Gastroesophageal sphincter (tissue), 4 donors: ENCODE measurements around the gene TBC1D9. TPM values are rescaled to one million over a fixed set of nuclear protein-coding genes. Genes with fewer than 3 reads are reported as not detected.
A peak's percentile ranks its signal among the peaks of the same experiment; 100 is the strongest.

ENCODE experiments used
- ATAC-seq: fragments of 150-250 bp; one replicate; pipeline ENCODE4 v1.9.1; 2016; ENCODE audit warnings: mild to moderate bottlenecking, moderate library complexity
- H3K27ac ChIP-seq, 4 donors: fragments of 200-600 bp; sonication (generic) in 3 of 4; 1 replicate in 3 of 4; 2 replicates in 1 of 4; pipeline ENCODE4 v1.5.1; 2016 to 2019
- H3K27me3 ChIP-seq: fragments of 200-600 bp; sonication (generic); one replicate; pipeline ENCODE4 v1.5.1; 2019
- H3K36me3 ChIP-seq, 2 donors: fragments of 200-600 bp; sonication (generic); one replicate each; pipeline ENCODE4 v1.5.1; 2019; ENCODE audit warnings: control low read depth in 1 of 2
- H3K4me1 ChIP-seq, 3 donors: fragments of 200-600 bp; sonication (generic); 1 replicate in 2 of 3; 2 replicates in 1 of 3; pipeline ENCODE4 v1.5.1; 2016 to 2019; ENCODE audit warnings: control low read depth in 2 of 3
- H3K4me3 ChIP-seq, 2 donors: fragments of 200-600 bp; sonication (generic); one replicate each; pipeline ENCODE4 v1.5.1; 2019; ENCODE audit warnings: mild to moderate bottlenecking in 1 of 2, moderate library complexity in 1 of 2
- H3K9me3 ChIP-seq, 3 donors: fragments of 200-600 bp; sonication (generic); one replicate each; pipeline ENCODE4 v1.5.1; 2017 to 2019; ENCODE audit warnings: control low read depth in 2 of 3
- CTCF ChIP-seq, 4 experiments: fragments of 200-600 bp in 2 of 4; fragments of 450-650 bp in 2 of 4; sonication (generic) in 1 of 4; IDR thresholded peaks; one replicate each; pipeline ENCODE4 v1.5.1; 2017 to 2019; ENCODE audit warnings: antibody characterized with exemption in 4 of 4, mild to moderate bottlenecking in 2 of 4, moderate library complexity in 2 of 4
- EP300 ChIP-seq: sonication (generic); formaldehyde crosslinking; IDR thresholded peaks from one replicate; pipeline ENCODE4 v1.6.1; 2017; ENCODE audit warnings: antibody characterized with exemption, mild to moderate bottlenecking
- POLR2A ChIP-seq, 2 donors: fragments of 450-650 bp; IDR thresholded peaks; one replicate each; pipeline ENCODE4 v1.6.1; 2017; ENCODE audit warnings: antibody characterized with exemption in 2 of 2, mild to moderate bottlenecking in 2 of 2, moderate library complexity in 1 of 2
- POLR2AphosphoS5 ChIP-seq: sonication (generic); formaldehyde crosslinking; IDR thresholded peaks from one replicate; pipeline ENCODE4 v1.6.1; 2017; ENCODE audit warnings: antibody characterized with exemption
- WGBS, 2 donors: methylation state at CpG; one replicate each; pipeline ENCODE4 v1.1.5; 2018; ENCODE audit warnings: low coverage in 1 of 2; 5-methylcytosine and 5-hydroxymethylcytosine counted together
- total RNA-seq, 4 donors: library from RNA; depleted of rRNA; stranded (reverse); fragments of >200 nt; gene quantifications; one replicate each; pipeline ENCODE4 v1.1.0, GENCODE V29; 2016

TBC1D9 gene
- total RNA-seq, 4 donors from 2014 or later: 10.9 to 23.8 (median 16.6) TPM

- 85 to 100% methylated on average over 2 of the region's 2 CpGs for WGBS, 2 donors
- ATAC-seq: no peak
Measured at GRCh38 chr4:140628016-140628415, 128.2 kb downstream of the TBC1D9 start.

DNA sequence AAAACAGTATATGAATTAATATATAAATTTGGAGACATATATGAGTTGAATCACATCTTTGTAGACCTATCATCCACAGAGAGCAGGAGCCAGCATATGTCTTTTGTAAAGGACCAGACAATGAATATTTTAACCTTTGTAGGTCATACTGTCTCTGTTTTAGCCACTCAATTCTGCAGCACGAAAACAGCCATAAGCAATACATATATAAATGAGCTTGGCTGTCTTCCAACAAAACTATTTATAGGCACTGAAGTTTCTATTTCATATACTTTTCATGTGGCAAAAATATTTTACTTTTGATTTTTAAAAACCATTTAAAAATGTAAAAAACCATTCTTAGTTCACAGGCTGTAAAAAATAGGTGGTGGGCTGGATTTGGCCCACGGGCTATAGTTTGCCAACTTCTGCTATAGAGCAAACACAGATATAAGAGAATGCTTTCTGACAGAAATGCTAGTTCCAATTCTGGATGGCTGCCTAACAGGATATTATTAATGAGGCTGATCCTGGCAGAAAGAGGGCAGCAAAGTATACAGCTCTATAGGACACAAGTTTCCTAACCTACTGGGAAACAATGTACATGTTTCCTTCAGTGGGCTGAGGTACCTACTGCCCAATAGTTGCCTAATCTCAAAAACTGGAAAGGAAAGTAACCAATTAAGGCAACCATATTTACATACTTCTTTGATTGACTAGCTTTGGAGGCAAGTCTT is 129.4 kb downstream of the TBC1D9 start:
- 46 to 61% methylated on average over 2 of the region's 2 CpGs for WGBS, 2 donors
- H3K4me3 ChIP-seq: no peak overlapping the region
- H3K4me1 ChIP-seq: no peaks in the 10 kb centered on the region
- ATAC-seq: no peak
- no peaks in the 10 kb centered on the region for H3K27me3 ChIP-seq
- H3K27ac ChIP-seq: no peak overlapping the region
- no peaks in the 10 kb centered on the region for H3K9me3 ChIP-seq
- H3K36me3 ChIP-seq: peaks cover 0 to 60% of the 10 kb centered on the region in 2 donors
- TF ChIP-seq EP300: no peak
- no peak for TF ChIP-seq CTCF (IDR thresholded peaks at IDR 0.05)
- no peak for TF ChIP-seq POLR2AphosphoS5
- TF ChIP-seq POLR2A (IDR thresholded peaks at IDR 0.05): no peak

More at GRCh38 chr4:140628016-140628415, 128.2 kb downstream of the TBC1D9 start:
- no peaks in the 10 kb centered on the region for H3K9me3 ChIP-seq
- H3K4me1 ChIP-seq: no peaks in the 10 kb centered on the region
- H3K27me3 ChIP-seq: no peaks in the 10 kb centered on the region
- peaks cover 0 to 56% of the 10 kb centered on the region in 2 donors for H3K36me3 ChIP-seq
- no peak for TF ChIP-seq CTCF (IDR thresholded peaks at IDR 0.05)
- no peak for TF ChIP-seq POLR2A (IDR thresholded peaks at IDR 0.05)
- TF ChIP-seq EP300: no peak
- TF ChIP-seq POLR2AphosphoS5: no peak
- no peak overlapping the region for H3K4me3 ChIP-seq
- H3K27ac ChIP-seq: no peak overlapping the region

GRCh38 chr4:140622333-140622958 is 133.7 kb downstream of the TBC1D9 start:
- Histone ChIP-seq H3K4me1 (no peaks in the 10 kb centered on the region), H3K36me3 (peaks cover 0 to 51% of the 10 kb centered on the region in 2 donors), H3K27ac (no peak overlapping the region), H3K27me3 (no peaks in the 10 kb centered on the region), H3K9me3 (no peaks in the 10 kb centered on the region), H3K4me3 (no peak overlapping the region)
- ATAC-seq: peak; percentile 22
- 76 to 100% methylated on average over 1 to 5 of the region's 33 CpGs for WGBS, 2 donors
- TF ChIP-seq CTCF (IDR thresholded peaks at IDR 0.05) (no peak), POLR2A (IDR thresholded peaks at IDR 0.05) (no peak), EP300 (no peak), POLR2AphosphoS5 (no peak)

GRCh38 chr4:140621161-140621560 is 135.0 kb downstream of the TBC1D9 start:
- WGBS, 2 donors: 80 to 90% methylated on average over 3 of the region's 3 CpGs
- H3K36me3 ChIP-seq: peaks cover 0 to 39% of the 10 kb centered on the region in 2 donors

More at GRCh38 chr4:140621161-140621560, 135.0 kb downstream of the TBC1D9 start:
- TF ChIP-seq EP300 (no peak), CTCF (IDR thresholded peaks at IDR 0.05) (no peak), POLR2A (IDR thresholded peaks at IDR 0.05) (no peak), POLR2AphosphoS5 (no peak)
- Histone ChIP-seq H3K4me3 (no peak overlapping the region), H3K9me3 (no peaks in the 10 kb centered on the region), H3K4me1 (no peaks in the 10 kb centered on the region), H3K27me3 (no peaks in the 10 kb centered on the region), H3K27ac (no peak overlapping the region)
- ATAC-seq: no peak
